ENCODE results near the gene ARHGAP32.

ARHGAP32 gene

GRCh38 chr11:128953151-128953550 is 239.0 kb downstream of the ARHGAP32 start:
- no peak for DNase-seq (ENCODE audit: low spot score)

- DNase-seq (ENCODE audit: low spot score): no peak
Observed at GRCh38 chr11:128949791-128950454, 242.2 kb downstream of the ARHGAP32 start.

GRCh38 chr11:128948583-128948982 is 243.5 kb downstream of the ARHGAP32 start:
- DNase-seq (ENCODE audit: low spot score): no peak

DNA sequence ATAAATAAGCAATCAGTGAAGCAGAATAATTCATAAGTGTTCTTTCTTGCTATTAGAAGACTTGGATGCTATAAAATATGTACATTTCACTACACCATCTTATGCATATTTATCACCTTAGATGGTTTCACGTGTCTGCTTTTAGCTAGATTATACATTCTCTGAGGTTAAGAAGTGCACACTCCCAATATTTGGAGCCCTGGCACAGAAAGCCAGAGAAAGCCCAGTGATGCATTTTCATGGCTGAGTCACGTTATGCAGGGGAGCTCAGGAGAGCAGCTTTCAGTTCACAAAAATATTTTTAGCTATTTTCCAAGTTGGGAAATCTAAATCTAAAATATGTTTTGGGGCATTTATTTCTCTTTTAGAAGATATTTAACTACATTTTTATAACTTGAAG is 244.4 kb downstream of the ARHGAP32 start:
- no peak for DNase-seq (ENCODE audit: low spot score)

DNA sequence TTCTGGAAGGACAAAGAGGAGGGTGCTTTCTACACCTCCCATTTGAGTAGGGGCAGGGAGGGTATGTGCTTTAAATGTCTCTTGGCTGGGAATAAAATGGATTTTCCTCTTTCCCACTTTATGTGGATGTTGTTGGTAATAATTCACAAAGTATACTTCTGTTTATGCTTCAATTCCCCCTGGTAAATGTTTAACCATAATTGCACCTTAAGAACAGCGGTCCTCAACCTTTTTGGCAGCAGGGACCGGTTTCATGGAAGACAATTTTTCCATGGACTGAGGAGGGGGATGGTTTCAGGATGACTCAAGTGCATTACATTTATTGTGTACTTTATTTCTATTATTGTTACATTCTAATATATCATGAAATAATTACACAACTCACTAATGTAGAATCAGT is 245.5 kb downstream of the ARHGAP32 start:
- DNase-seq (ENCODE audit: low spot score): no peak

GRCh38 chr11:128943428-128943976 is 248.6 kb downstream of the ARHGAP32 start:
- DNase-seq (ENCODE audit: low spot score): no peak

DNA sequence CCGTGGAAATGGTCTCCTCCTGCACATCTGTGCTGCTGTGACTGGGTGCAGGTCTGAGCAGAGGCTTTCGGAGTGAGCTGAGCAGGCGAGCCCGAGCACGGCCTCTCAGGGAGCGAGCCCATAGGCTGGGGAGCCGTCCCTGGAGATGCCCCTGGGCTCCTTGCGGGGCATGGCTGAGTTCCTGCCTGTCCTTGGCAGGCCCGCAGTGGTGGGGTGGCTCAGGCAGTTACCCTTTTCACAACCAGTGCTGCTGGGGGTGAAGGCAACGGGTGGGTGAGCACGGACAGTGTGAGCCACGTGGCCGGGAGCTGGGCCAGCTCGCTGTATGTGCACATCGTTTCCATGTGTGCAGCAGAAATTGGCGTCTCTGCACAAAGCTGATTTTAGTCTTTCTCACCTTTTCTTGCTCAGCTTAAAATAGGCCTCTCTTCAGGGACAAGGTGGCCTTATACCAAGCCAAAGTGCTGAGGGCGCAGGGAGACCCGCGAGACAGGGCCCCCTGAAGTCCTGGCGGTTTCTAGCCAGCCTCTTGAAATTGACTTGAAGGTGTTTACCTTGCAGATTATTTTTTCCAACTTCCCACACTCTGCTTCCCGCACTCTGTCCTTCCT is 249.2 kb downstream of the ARHGAP32 start, which contains the start of gene TP53AIP1:
TSS of gene TP53AIP1 (minus strand) at position 55 of the 611 bp plus-strand sequence. CDS start 5,053 bp downstream, outside the sequence.
- no peak for DNase-seq (ENCODE audit: low spot score)

GRCh38 chr11:128942272-128942612 is 249.9 kb downstream of the ARHGAP32 start:
- DNase-seq (ENCODE audit: low spot score): no peak

DNA sequence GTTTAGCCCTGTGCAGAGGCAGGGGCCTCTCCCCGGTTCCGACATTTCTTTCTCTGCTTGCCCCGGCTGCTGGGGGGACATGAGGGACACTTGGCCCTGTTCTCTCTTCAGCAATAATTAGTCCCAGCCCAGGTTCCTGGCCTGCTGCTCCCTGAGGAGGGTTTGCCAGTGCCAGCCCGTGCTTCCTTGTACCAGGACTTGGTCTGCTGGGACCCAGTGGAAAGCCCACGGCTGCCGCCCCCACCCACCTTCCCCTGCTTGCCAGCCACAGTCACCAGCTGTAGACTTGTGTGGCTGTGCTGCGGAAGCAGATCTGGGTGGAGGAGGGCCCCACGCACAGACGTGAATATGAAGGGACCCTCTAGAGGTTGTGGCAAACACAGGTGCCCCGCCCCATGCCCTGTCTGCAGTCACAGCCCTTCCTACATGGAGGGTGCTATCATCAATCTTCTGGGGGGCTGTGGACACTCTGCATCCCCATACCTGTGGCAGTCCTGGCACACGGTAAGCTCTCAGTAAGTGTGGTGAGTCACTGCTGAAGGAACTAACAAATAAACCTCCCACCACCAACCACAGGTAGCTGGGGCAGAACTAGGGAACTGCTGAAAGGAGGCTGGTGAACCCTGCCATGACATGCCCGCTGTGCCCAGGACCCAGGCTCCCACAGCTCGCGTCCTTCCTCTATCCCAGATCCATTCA is 250.4 kb downstream of the ARHGAP32 start:
- DNase-seq (ENCODE audit: low spot score): no peak

- no peak for DNase-seq (ENCODE audit: low spot score)
Observed at GRCh38 chr11:128941110-128941509, 251.0 kb downstream of the ARHGAP32 start.

- DNase-seq (ENCODE audit: low spot score): no peak
Observed at GRCh38 chr11:128940603-128941002, 251.5 kb downstream of the ARHGAP32 start.

DNA sequence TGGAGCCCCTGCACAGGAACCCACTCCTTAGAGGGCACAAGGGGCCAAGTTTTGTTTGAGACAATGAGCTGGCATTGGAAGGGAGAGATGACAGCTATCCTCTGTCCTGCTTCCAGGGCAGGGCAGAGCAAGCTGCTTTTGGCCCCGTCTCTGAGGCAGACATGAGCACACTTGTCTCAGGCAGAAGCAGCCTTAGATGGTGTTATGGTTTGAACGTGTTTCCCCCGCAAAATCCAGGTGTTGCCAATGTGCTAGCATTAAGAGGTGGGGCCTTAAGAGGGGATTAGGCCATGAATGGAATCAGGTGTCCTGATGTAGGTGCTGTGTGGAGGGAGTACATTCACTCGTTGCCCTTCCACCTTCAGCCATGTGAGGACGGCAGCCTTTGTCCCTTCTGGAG is 252.0 kb downstream of the ARHGAP32 start:
- DNase-seq (ENCODE audit: low spot score): no peak

GRCh38 chr11:128939591-128939990 is 252.5 kb downstream of the ARHGAP32 start:
- DNase-seq (ENCODE audit: low spot score): no peak

DNA sequence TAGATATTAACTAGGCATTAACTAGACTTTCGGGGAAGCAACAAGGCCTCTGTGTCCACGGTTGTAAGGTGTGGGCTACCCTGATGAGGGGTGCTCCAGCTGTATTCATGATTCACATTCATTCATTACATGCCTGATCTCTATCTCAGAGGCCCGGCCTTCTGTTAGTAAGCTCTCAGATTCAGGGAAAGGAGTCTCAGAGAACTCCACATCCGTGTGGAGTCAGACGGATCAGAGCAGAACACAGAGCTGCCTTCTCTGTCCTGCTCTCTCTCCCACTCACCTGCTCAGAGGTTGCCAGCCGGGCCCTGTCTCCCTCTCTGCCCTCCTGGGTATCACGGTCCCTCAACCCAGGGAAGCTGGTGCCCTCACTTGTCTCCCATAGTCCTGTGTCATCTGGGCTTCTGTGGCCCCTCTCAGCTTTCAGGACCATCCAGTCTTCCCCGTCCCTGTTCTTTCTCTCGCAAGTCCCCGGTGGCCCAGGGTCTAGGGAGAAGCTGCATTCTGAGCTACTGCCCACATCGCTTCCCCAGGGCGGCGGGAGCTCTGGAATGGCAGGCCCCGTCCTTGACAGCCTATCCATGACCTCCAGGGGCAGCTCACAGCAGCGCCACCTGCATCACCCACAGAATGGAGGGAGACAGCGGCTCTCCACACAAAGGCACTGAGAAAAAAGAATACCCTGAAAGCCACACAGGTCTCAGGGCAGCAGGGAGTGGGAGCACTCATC is 253.8 kb downstream of the ARHGAP32 start:
- DNase-seq (ENCODE audit: low spot score): no peak

- no peak for DNase-seq (ENCODE audit: low spot score)
Observed at GRCh38 chr11:128937480-128937879, 254.6 kb downstream of the ARHGAP32 start.

DNA sequence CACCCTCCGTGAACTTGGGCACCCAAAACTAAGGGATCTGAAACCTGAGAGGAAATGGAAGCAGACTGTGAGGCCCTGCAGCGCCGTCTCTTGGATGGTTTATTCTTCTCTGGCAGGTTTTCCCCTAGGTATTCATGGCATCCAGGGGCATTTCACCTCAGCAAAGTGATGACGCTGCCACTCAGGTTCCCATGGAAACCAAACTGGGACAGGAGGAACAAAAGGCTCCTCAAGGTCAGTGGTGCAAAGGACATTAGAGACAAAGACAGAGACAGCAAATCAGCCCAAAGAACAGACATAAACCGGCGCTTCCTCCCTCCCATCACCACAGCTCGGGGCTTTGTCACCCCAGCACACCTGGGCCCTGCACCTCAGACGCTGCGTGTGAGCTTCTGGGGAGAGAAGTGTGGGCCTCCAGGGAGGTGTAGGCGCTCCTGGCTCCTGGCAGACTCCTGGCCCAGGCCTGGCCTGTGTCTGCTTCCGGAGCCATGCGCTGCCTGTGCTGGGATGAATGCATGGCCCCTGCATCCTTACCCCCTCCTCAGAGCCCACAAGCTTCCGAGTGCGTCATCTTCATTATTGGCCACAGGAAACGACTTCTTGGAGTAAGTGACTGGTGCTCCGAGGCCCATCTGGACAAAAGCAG is 255.4 kb downstream of the ARHGAP32 start:
- no peak for DNase-seq (ENCODE audit: low spot score)

GRCh38 chr11:128934926-128935325 is 257.2 kb downstream of the ARHGAP32 start:
- DNase-seq (ENCODE audit: low spot score): no peak

DNA sequence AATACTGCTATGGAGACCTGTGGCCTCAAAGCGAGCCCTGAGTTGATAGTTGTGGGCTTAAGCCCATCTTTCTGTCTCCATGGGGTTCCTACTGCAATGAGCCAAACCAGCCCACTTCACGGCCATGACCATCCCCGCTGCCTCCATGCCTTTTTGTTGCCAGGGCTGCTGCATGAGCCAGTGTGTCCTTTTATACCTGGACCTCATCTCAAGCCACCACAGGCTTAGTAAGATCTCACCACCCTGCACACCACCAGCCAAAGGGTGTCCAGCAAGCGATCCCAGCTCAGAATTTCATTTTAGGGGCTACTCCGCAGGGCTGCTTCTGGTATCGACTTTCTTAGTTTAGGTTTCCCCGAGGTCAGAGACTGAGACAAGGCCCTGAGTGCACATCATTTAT is 257.8 kb downstream of the ARHGAP32 start:
- no peak for DNase-seq (ENCODE audit: low spot score)

DNA sequence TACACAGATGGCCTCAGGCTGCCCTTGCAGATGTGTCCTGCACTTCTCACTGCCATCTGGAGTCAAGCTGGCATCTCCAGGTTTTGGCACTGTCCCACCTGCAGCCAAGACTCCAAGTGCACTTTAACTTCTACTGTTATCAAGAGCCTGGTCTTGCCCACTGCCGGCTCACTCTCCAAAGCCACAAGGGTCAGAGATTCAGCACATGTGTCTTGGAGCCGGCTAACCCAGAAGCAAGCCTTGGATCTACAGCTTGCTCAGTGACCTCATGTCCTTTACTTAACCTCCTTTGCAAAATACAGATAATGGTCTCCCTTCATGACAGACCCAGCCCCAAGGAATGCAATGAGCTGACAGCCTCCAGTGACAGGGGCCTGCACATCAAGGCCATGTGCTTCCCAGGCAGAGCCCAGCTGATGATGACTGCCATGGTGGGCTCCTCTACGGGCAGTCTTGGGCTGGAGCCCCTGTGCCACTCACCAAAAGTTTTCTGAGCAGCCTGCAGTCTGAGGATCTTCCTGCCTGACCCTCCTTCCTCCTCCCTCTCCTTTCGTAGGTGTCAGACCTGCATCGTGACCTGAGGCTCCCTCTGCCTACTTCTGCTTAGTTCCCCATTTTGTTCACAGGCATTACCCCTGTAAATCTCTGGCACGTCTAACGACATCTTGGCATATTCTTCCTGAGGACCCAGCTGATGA is 258.5 kb downstream of the ARHGAP32 start:
- DNase-seq (ENCODE audit: low spot score): no peak

GRCh38 chr11:128931668-128932067 is 260.5 kb downstream of the ARHGAP32 start:
- DNase-seq (ENCODE audit: low spot score): no peak

DNA sequence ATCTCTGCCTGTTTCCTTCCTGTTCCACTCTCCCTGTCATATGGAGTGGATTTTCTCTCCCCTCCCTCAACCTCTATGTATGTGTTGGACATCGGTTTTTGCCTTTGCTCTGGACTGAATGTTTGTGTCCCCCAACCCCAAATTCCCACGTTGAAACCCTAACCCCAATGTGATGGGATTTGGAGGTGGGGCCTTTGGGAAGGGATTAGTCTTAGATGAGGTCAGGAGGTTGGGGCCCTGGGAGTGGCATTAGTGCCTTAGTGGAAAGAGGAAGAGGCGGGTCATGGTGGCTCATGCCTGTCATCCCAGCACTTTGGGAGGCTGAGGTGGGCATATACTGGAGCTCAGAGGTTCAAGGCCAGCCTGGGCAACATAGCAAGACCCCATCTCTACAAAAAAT is 261.1 kb downstream of the ARHGAP32 start:
- DNase-seq (ENCODE audit: low spot score): no peak

All from CD4-positive, alpha-beta T cell treated with Interleukin-6 at 100 ng/mL for 8 hours (primary cell).